IMR-90 (cell line): ENCODE data around the gene PDXDC1. TPM values are rescaled to one million over a fixed set of nuclear protein-coding genes. Genes with fewer than 3 reads are reported as not detected.
"Not testable (repeated sequence)": the region's sequence is repeated elsewhere in the genome, so short reads cannot be mapped to it uniquely, and the experiment has no call there.

Source experiments
- ATAC-seq: fragments of 200-7000 bp; cut with Tn5 transposase; 2 replicates; pipeline ENCODE4 v1.9.1; 2020; ENCODE audit warnings: low read depth, mild to moderate bottlenecking, moderate library complexity
- BruUV-seq: library from RNA; stranded (reverse); fragments of 400-500 nt; replicated peaks from 2 replicates; lab custom pipeline; 2021; lab: Mats Ljungman, UMichigan
- CTCF ChIA-PET: fragments of 300-600 bp; formaldehyde crosslinking; extraction: SDS; loops from one replicate; lab custom pipeline; 2021; ENCODE audit warnings: antibody characterized with exemption; lab: Yijun Ruan, JAX
- POLR2A ChIA-PET: fragments of 300-600 bp; sonication (Branson Sonifier 250); formaldehyde crosslinking; loops from one replicate; lab custom pipeline; 2022; ENCODE audit warnings: antibody characterized with exemption; ENCODE audit not compliant: unreplicated experiment; lab: Charles Lee
- DNase-seq: peaks from one replicate; pipeline ENCODE4 v3.0.0; 2013
- H2AFZ ChIP-seq: replicated peaks from 2 replicates; pipeline ENCODE3; 2013; ENCODE audit warnings: low read length, mild to moderate bottlenecking; ENCODE audit not compliant: poor library complexity
- H2AK5ac ChIP-seq: 2 replicates; pipeline ENCODE4 v1.6.1; 2013; ENCODE audit warnings: low read depth, low read length, inconsistent platforms
- H2AK9ac ChIP-seq: replicated peaks from 2 replicates; pipeline ENCODE3; 2013; ENCODE audit warnings: mild to moderate bottlenecking, low read depth, low read length, moderate library complexity; ENCODE audit not compliant: poor library complexity
- H2BK120ac ChIP-seq: 2 replicates; pipeline ENCODE4 v1.6.1; 2013; ENCODE audit warnings: low read depth, low read length, inconsistent platforms
- H2BK15ac ChIP-seq: 3 replicates; pipeline ENCODE4 v1.6.1; 2013; ENCODE audit warnings: low read depth, low read length, inconsistent platforms
- H2BK20ac ChIP-seq: 2 replicates; pipeline ENCODE4 v1.6.1; 2013; ENCODE audit warnings: low read depth, mild to moderate bottlenecking, inconsistent platforms, low read length, moderate library complexity
- H2BK5ac ChIP-seq: 2 replicates; pipeline ENCODE4 v1.6.1; 2013; ENCODE audit warnings: mild to moderate bottlenecking, low read depth, low read length, inconsistent platforms; ENCODE audit not compliant: poor library complexity, severe bottlenecking
- H3K14ac ChIP-seq: replicated peaks from 2 replicates; pipeline ENCODE4 v1.6.1; 2013; ENCODE audit warnings: low read depth, low read length, inconsistent platforms
- H3K18ac ChIP-seq: 2 replicates; pipeline ENCODE4 v1.6.1; 2013; ENCODE audit warnings: low read depth, low read length, control low read depth
- H3K23ac ChIP-seq: 2 replicates; pipeline ENCODE4 v1.6.1; 2013; ENCODE audit warnings: low read depth, low read length, inconsistent platforms
- H3K27ac ChIP-seq: 2 replicates; pipeline ENCODE4 v1.5.1; 2013; ENCODE audit warnings: mild to moderate bottlenecking, control low read depth, low read length; ENCODE audit not compliant: insufficient read depth
- H3K27me3 ChIP-seq: 2 replicates; pipeline ENCODE4 v1.6.1; 2013; ENCODE audit warnings: low read length; ENCODE audit not compliant: control insufficient read depth, insufficient read depth
- H3K36me3 ChIP-seq: 2 replicates; pipeline ENCODE4 v1.6.1; 2013; ENCODE audit warnings: low read length, mixed read lengths; ENCODE audit not compliant: control insufficient read depth, insufficient read depth
- H3K4ac ChIP-seq: 2 replicates; pipeline ENCODE4 v1.6.1; 2013; ENCODE audit warnings: low read depth, low read length, inconsistent platforms
- H3K4me1 ChIP-seq: 2 replicates; pipeline ENCODE4 v1.6.1; 2013; ENCODE audit warnings: low read length, mixed read lengths; ENCODE audit not compliant: control insufficient read depth, insufficient read depth
- H3K4me2 ChIP-seq: 2 replicates; pipeline ENCODE4 v1.6.1; 2013; ENCODE audit warnings: low read depth, mild to moderate bottlenecking, control low read depth, low read length, moderate library complexity
- H3K4me3 ChIP-seq: 2 replicates; pipeline ENCODE4 v1.5.1; 2013; ENCODE audit warnings: low read depth, mild to moderate bottlenecking, control low read depth, low read length, moderate library complexity; ENCODE audit not compliant: insufficient read depth
- H3K56ac ChIP-seq: 2 replicates; pipeline ENCODE4 v1.6.1; 2013; ENCODE audit warnings: low read length, inconsistent platforms; ENCODE audit not compliant: insufficient read depth; ENCODE audit errors: extremely low read depth
- H3K79me1 ChIP-seq, 2 experiments: 2 replicates each; pipeline ENCODE4 v1.6.1; 2013; ENCODE audit warnings: low read length in 2 of 2, inconsistent platforms in 1 of 2, low read depth in 1 of 2
- H3K9ac ChIP-seq: 2 replicates; pipeline ENCODE4 v1.6.1; 2013; ENCODE audit warnings: low read depth, low read length, control low read depth
- H3K9me1 ChIP-seq: 2 replicates; pipeline ENCODE4 v1.6.1; 2013; ENCODE audit warnings: low read length, inconsistent platforms; ENCODE audit not compliant: insufficient read depth
- H3K9me3 ChIP-seq: 2 replicates; pipeline ENCODE4 v1.6.1; 2013; ENCODE audit warnings: low read length; ENCODE audit not compliant: control insufficient read depth, insufficient read depth
- H4K20me1 ChIP-seq: 2 replicates; pipeline ENCODE4 v1.6.1; 2013; ENCODE audit warnings: low read length, inconsistent platforms; ENCODE audit not compliant: insufficient read depth
- H4K5ac ChIP-seq: 2 replicates; pipeline ENCODE4 v1.6.1; 2013; ENCODE audit warnings: mild to moderate bottlenecking, low read depth, low read length, control low read depth
- H4K8ac ChIP-seq, 2 experiments: 2 replicates each; pipeline ENCODE4 v1.6.1; 2013; ENCODE audit warnings: low read depth in 2 of 2, low read length in 2 of 2, control low read depth in 1 of 2, inconsistent platforms in 1 of 2
- H4K91ac ChIP-seq: 2 replicates; pipeline ENCODE4 v1.6.1; 2013; ENCODE audit warnings: low read depth, low read length, inconsistent platforms; ENCODE audit not compliant: insufficient read depth
- WGBS, 2 experiments: methylation state at CpG; one replicate each; pipeline versions ENCODE4 v1.1.5 to v1.1.7; 2013; ENCODE audit warnings: missing lambda C conversion rate in 2 of 2; ENCODE audit not compliant: insufficient read length in 1 of 2; ENCODE audit errors: extremely low coverage in 2 of 2; 5-methylcytosine and 5-hydroxymethylcytosine counted together
- dilution Hi-C: fragments of 300-500 bp; cut with HindIII; formaldehyde crosslinking; loops from one replicate; pipeline ENCODE4 v1.14.3; 2018; ENCODE audit warnings: low sequenced_read_pairs; ENCODE audit not compliant: unreplicated experiment
- in situ Hi-C: fragments of 300-500 bp; cut with MboI; formaldehyde crosslinking; loops from 3 replicates; pipeline ENCODE4 v1.14.3; 2019; ENCODE audit warnings: low sequenced_read_pairs, inconsistent platforms, mixed read lengths
- intact Hi-C: fragments of 100-400 bp; cut with micrococcal nuclease; formaldehyde crosslinking; loops from 2 replicates; pipeline ENCODE4 v1.10.0; 2022
- polyA plus RNA-seq, 3 experiments: library from polyadenylated mRNA; depleted of rRNA; stranded (reverse); fragments of >200 nt; gene quantifications; 2 replicates each; pipeline ENCODE4 v1.2.3, GENCODE V29; 2012; ENCODE audit warnings: low replicate concordance in 1 of 3
- total RNA-seq: library from RNA; depleted of rRNA; stranded (reverse); fragments of >200 nt; gene quantifications from 2 replicates; pipeline ENCODE4 v1.2.3, GENCODE V29; 2012

Gene PDXDC1
- total and polyA plus RNA-seq, 2 of the 4 experiments (the other 2 are of a cell fraction) = 68.7 to 117 TPM

DNA sequence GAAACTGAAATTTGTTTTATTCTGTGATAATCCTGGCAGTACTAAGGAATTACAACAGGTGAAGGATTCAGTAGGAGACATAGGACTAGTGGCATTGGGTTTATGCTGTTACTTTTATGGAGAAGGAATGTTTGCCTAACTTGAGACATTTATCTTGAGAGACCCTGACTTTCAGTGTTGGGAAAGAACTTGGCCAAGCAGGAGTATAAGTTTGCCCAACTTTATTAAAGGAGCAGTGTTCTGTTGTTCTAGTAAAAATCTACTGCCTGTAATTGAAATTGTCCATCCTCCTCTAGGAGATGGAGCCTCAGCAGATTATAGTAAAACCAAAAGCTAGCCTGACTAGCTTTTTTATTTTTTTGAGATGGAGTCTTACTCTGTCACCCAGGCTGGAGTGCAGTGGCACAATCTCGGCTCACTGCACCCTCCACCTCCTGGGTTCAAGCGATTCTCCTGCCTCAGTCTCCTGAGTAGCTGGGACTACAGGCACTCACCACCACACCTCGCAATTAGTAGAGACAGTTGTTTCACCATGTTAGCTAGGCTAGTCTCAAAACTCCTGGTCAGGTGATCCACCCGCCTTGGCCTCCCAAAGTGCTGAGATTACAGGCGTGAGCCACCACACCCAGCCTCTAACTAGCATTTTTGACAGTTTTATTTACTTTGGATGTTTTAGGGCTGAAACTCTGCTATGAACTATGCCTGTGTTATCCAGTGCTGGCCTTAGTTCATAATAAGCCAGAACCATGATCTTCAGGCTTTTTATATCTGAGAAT lies 30.7 kb downstream of the PDXDC1 start:
- H3K27me3 ChIP-seq, H4K91ac ChIP-seq, H3K4me3 ChIP-seq, H3K79me1 ChIP-seq, H3K4me2 ChIP-seq, BruUV-seq, H2BK15ac ChIP-seq, H2BK120ac ChIP-seq, H3K4me1 ChIP-seq, H3K18ac ChIP-seq, H3K9me1 ChIP-seq, H4K5ac ChIP-seq, H4K20me1 ChIP-seq, POLR2A ChIA-PET, H2BK5ac ChIP-seq, H3K9ac ChIP-seq, H3K14ac ChIP-seq, H2AK5ac ChIP-seq, in situ Hi-C loops, H3K27ac ChIP-seq, H3K56ac ChIP-seq, H2BK20ac ChIP-seq, CTCF ChIA-PET, H4K8ac ChIP-seq, H3K23ac ChIP-seq, DNase-seq, H2AFZ ChIP-seq, intact Hi-C loops, H3K4ac ChIP-seq, H3K9me3 ChIP-seq, dilution Hi-C loops, H2AK9ac ChIP-seq: not testable (repeated sequence)
- H3K36me3 ChIP-seq = peaks cover 18% of the 10 kb centered on the region
- ATAC-seq = peak; percentile 18; the same call in 1 of the 2 replicates
- WGBS, 2 experiments = no CpG with 5 or more reads among the region's 5 CpGs

DNA sequence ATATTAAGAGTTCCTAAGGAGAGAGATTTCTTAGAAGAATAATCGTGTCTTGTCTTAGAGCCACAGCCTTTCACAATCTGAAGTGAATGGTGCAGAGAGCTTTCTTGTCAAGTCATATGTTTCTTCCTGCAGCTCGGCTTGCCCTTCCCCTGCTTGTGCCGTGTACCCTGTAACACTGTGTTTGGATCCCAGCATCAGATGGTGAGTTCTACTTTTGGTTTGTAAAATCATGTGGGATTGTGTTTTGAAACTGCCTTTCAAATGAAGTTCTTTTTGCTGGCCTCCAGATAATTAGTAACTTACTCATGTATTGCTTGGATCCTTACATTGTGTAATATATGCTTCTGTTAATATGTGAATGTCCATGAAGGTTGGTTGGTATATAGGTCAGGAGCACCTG lies 33.8 kb downstream of the PDXDC1 start:
- H3K14ac ChIP-seq, H3K4me1 ChIP-seq, H3K4ac ChIP-seq, H2AK9ac ChIP-seq, BruUV-seq, H2AK5ac ChIP-seq, H2BK120ac ChIP-seq, H4K20me1 ChIP-seq, in situ Hi-C loops, ATAC-seq, POLR2A ChIA-PET, H2BK20ac ChIP-seq, H3K9ac ChIP-seq, intact Hi-C loops, DNase-seq, H3K27ac ChIP-seq, H2BK15ac ChIP-seq, H3K4me3 ChIP-seq, H2AFZ ChIP-seq, H2BK5ac ChIP-seq, H3K27me3 ChIP-seq, CTCF ChIA-PET, H3K9me3 ChIP-seq, H4K5ac ChIP-seq, H4K91ac ChIP-seq, H3K56ac ChIP-seq, dilution Hi-C loops, H4K8ac ChIP-seq, H3K9me1 ChIP-seq, H3K18ac ChIP-seq, H3K23ac ChIP-seq, H3K4me2 ChIP-seq: not testable (repeated sequence)
- peaks cover 18% of the 10 kb centered on the region for H3K36me3 ChIP-seq
- peaks cover 12 to 16% of the 10 kb centered on the region in 2 experiments; a peak in 3 of 4 replicates for H3K79me1 ChIP-seq
- no CpG with 5 or more reads among the region's 3 CpGs for whole genome bisulfite sequencing, 2 experiments
